UCSD-AML1 (cell line): ENCODE results near the gene IL17REL.

Source experiments
- DNase-seq: peaks from one replicate; lab custom pipeline; 2025; ENCODE audit not compliant: unreplicated experiment; lab: John Stamatoyannopoulos, UW

The IL17REL gene

DNA sequence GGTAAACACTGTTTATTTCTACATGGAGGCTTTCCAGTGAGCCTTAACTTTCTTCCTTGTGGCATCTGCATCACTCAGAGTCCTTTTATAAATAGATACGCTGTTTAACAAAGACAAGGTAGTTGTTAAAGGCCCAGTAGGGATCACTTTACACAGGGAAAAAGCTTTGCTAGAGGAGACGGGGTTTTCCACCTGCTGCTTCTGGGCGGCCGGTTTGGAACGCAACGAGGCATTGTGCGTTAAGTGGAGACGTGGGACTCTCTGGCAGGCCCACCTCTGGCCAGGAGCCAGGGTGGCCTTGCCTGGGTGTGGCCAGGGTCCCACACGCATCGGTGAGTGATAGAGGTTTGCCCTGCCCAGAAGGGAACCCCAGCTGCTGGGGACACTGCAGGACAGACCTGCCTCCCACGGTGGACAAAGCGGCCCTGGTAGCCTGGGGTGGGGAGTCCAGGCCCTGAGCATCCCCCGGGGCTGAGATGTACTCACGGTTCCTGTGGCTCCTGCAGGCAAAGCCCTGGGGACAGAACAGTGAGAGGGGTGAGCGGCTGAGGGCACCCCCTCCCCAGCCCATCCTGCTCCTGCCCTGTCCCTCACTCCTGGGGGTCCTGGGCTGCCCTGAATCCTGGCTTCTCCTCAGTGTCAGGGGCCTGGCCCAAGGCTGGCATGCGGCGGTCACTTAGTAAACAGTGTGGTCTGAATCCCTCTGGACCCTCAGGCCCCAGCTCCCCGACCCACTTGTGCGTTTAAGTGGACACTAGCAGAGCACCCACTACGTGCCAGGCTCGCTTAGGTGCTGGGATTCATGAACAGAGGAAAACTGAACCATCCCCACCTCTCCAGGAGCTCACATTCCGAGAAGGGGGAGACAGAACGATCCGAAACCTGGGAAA, 4.2 kb downstream of the IL17REL start:
- no peak for DNase-seq

DNA sequence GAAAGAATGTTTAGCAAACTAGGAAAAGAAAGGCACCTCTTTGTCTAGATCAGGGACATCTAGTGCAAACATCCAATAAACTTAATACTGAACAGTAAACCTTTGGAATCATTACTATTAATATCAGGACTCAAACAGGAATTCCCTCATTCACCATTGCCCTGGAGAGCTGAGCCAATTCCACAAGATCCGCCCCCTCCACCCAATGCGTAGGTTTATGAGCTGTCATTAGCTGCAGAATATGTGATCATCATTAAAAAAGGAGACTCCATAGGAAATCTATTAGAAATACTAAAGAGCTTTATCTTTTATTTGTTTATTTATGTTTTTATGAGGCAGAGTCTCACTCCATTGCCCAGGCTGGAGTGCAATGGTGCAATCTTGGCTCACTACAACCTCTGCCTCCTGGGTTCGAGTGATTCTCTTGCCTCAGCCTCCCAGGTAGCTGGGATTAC, 5.5 kb downstream of the IL17REL start:
- no peak for DNase-seq

DNA sequence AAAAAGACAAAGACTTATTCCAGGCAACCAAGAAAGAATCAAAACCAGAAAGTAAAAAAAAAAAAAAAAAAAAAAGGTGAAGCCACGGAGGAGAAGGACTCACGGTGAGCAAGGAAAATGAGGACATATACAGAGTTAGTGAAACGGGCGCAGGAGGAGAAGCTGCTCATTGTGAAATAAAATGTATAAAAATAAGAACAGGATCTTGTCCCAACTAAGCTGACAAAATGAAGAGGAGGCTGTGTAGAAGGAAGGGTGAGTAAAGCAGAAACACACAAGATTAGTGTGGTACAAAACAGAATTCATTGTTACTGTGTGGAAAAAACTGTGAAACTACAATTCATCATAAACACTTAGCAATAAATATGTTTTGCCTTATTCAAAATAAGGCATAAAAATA, 7.6 kb downstream of the IL17REL start:
- no peak for DNase-seq

DNA sequence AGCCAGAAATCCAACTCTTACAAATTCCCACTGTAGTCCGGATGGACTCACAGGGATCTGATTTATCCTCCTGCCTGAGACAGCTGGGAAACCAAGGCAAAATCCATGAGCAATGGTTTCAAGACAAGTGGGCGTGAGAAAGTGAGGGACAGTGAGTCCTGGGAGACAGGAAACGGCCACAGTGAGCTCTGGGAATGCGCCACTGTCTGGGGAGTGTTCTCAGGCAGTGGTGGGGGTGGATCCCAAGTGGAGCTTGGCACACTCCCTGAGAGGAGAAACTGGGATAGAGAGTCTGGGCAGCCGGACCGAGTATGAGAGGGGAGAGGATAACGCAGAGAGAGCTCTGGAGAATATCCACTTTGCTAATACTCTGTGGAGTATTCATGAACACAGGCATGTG, 9.8 kb downstream of the IL17REL start:
- DNase-seq, result no peak

GRCh38 chr22:50001388-50002231, 11.0 kb downstream of the IL17REL start:
- no peak for DNase-seq

- DNase-seq, result no peak
Measured at GRCh38 chr22:50000587-50001387, 11.8 kb downstream of the IL17REL start.

- DNase-seq, result no peak
Measured at GRCh38 chr22:49999946-50000586, 12.5 kb downstream of the IL17REL start.

- DNase-seq, result no peak
Measured at GRCh38 chr22:49999063-49999945, 13.3 kb downstream of the IL17REL start.

GRCh38 chr22:49998718-49999062, 13.9 kb downstream of the IL17REL start:
- DNase-seq, result no peak

- no peak for DNase-seq
Measured at GRCh38 chr22:49997932-49998717, 14.4 kb downstream of the IL17REL start.

DNA sequence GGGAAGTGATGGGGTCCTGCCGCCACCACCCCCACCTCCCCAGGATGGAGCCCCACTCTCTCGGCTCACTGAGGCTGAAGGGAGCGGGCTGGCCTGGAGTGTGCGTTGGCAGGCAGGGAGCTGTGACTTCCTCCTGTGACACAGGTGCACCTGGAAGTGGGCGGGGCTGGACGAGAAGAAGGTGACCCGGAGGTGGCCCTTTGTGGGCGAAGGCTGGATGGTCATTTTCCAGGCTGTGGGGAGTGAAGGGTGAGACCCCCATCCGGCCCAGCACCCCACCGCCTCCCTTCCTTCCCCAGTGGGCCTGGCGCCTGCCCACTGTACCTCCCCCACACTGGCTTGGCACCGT, 15.3 kb downstream of the IL17REL start:
- DNase-seq, result no peak

GRCh38 chr22:49996518-49997250, 15.9 kb downstream of the IL17REL start:
- DNase-seq, result no peak

DNA sequence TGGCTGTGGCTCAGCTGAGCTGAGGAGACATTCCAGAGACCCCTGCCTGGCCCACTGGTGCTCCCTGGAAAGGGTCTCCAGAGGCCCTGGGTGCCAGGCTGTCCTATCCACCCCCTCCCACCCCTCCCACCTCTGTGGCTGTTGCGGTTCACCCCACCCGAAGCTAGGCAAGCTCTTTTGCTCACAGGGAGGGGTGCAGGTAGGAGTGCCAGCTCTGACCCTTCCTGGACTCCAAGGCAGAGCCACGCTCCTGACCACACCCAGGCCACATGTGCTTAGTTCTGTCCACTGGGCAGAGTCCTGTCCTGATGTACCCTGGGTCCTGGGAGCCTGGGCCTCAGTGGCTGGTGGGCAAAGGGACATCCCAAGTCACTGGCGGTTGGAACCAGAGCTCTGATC, 16.4 kb downstream of the IL17REL start:
- DNase-seq, result no peak

DNA sequence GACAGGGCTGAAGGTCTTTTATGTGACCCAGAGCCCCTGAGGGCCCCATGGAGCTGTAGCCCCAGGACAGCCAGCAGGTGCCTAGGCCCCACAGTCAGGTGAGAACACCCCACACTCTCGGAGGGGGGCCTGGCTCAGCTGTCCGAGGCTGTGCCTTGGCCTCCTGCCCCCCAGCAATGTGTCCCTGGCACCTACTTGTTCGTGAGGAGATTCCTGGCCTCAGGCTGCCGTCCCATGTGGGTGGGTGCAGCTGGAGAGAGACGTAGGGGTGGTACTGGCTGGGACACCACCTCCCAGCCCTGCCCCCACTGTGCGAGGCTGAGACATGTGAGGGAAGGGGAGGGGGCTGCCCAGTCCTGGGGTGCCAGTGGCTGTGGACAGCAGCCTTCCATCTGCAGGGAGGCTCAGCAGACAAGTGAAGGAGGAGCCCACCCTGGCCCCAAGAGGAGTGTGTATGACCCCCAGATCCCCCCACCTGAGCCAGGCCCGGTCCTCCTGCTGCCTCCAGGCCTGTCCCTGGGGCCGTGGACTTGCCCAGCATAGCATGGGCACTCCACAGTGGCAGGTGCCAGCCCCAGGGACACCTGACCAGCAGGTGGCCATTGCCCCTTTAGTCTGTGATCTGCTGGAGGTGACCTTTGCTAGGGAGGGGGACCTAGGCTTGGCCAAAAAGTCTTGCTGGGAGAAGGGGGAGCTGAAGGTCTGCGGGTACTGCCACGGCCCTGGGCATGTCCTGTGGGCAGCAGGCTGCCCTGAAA, 17.0 kb downstream of the IL17REL start:
- DNase-seq, result no peak

DNA sequence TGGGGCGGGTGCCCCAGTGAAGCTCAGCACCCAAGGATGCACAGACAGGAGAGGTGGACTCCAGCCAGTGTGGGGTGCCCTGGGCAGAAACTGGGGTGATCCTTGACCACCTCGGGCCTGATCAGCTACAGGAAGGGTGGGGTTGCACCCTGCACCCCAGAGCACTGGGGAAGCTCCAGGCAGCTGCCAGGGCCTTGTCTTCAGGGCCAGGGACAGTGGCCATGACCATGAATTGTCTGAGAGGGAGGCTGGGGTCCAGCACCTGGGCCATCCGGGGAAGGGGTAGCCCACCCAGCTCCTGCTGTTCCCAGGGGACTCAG, 17.6 kb downstream of the IL17REL start:
- DNase-seq, result no peak

GRCh38 chr22:49994361-49995040, 18.1 kb downstream of the IL17REL start:
- DNase-seq, result no peak

DNA sequence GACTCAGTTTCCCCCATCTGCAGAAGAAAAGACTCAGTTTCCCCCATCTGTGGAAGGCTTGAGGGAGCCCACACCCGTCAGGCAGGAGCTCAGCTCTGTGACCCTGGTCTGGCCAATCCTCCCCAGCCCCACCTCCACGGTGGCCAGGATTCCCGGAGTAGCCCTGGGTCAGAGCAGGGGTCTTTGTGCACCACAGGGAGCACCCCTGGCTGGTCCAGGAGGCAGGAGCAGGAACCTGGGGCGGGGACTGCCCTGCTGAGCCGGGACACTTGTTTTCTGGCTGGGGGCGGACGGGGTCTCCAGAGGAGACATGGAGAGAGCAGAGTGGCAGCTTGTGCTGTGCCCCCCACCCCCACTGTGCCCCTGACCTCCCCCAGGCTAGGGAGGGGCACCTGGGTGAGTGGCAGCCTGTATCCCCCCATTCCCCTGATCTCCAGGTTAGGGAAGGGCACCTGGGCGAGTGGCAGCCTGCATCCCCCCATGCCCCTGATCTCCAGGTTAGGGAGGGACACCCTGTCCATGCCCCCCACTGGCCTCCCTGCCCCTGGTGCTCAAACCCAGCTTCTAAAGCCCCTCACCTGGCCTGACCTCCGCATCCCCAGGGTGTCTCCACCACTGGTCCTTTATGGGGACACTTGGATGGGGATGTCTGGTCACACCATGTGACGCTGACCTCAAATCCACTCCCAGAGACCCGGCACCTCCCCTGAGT, 18.8 kb downstream of the IL17REL start:
- DNase-seq, result no peak
